GM21447 (cell line): Measurements from ENCODE around the gene TRNP1.
"Not testable (repeated sequence)": the region's sequence is repeated elsewhere in the genome, so short reads cannot be mapped to it uniquely, and the experiment has no call there.

Experiments used
- ATAC-seq: cut with Tn5 transposase; IDR thresholded peaks from one replicate; pipeline ENCODE4 v1.9.1; 2021; ENCODE audit not compliant: unreplicated experiment

TRNP1 gene

GRCh38 chr1:26972390-26972789, 21.1 kb upstream of the TRNP1 start:
- no peak for ATAC-seq

- ATAC-seq: no peak
These were observed 20.7 kb upstream of the TRNP1 start for GRCh38 chr1:26972821-26973220.

GRCh38 chr1:26976621-26977510, 16.6 kb upstream of the TRNP1 start:
- ATAC-seq: no peak

GRCh38 chr1:26978901-26979300, 14.6 kb upstream of the TRNP1 start:
- ATAC-seq: no peak

GRCh38 chr1:26981146-26981846, 12.2 kb upstream of the TRNP1 start:
- no peak for ATAC-seq

- ATAC-seq: no peak
These were observed 9.6 kb upstream of the TRNP1 start for GRCh38 chr1:26983863-26984262.

GRCh38 chr1:26984291-26984690, 9.2 kb upstream of the TRNP1 start:
- ATAC-seq: no peak

GRCh38 chr1:26986658-26987057, 6.8 kb upstream of the TRNP1 start:
- ATAC-seq: no peak

- not testable (repeated sequence) for ATAC-seq
These were observed 3.9 kb upstream of the TRNP1 start for GRCh38 chr1:26989403-26990109.

- no peak for ATAC-seq
These were observed 2.0 kb upstream of the TRNP1 start for GRCh38 chr1:26991310-26992116.

- no peak for ATAC-seq
These were observed 711 bp downstream of the TRNP1 start for GRCh38 chr1:26994020-26994786.

GRCh38 chr1:26994787-26995517, 1.5 kb downstream of the TRNP1 start:
- ATAC-seq: no peak

- ATAC-seq: no peak
These were observed 2.5 kb downstream of the TRNP1 start for GRCh38 chr1:26996024-26996423.

- ATAC-seq: no peak
These were observed 3.2 kb downstream of the TRNP1 start for GRCh38 chr1:26996665-26997064.

GRCh38 chr1:26998429-26999300, 5.2 kb downstream of the TRNP1 start:
- no peak for ATAC-seq

GRCh38 chr1:26999440-26999987, 6.0 kb downstream of the TRNP1 start:
- no peak for ATAC-seq

- no peak for ATAC-seq
These were observed 6.8 kb downstream of the TRNP1 start for GRCh38 chr1:27000090-27000816.
